KOPT-K1 (cell line): ENCODE results near the gene ISCU.
"Not testable (repeated sequence)": the region's sequence is repeated elsewhere in the genome, so short reads cannot be mapped to it uniquely, and the experiment has no call there.

Experiments
- H3K27ac ChIP-seq: fragments of 200-600 bp; sonication (generic); 2 replicates; pipeline ENCODE4 v1.5.1; 2016; ENCODE audit warnings: antibody characterized with exemption, mild to moderate bottlenecking, low read depth, low read length; ENCODE audit not compliant: poor library complexity, severe bottlenecking
- H3K36me3 ChIP-seq: fragments of 200-600 bp; sonication (generic); 2 replicates; pipeline ENCODE4 v1.5.1; 2017; ENCODE audit warnings: antibody characterized with exemption, mild to moderate bottlenecking, low read length, moderate library complexity; ENCODE audit not compliant: insufficient read depth
- H3K9me3 ChIP-seq: fragments of 200-600 bp; sonication (generic); 2 replicates; pipeline ENCODE4 v1.5.1; 2017; ENCODE audit warnings: antibody characterized with exemption, low read length, mild to moderate bottlenecking; ENCODE audit not compliant: insufficient read depth, poor library complexity, severe bottlenecking

ISCU gene

DNA sequence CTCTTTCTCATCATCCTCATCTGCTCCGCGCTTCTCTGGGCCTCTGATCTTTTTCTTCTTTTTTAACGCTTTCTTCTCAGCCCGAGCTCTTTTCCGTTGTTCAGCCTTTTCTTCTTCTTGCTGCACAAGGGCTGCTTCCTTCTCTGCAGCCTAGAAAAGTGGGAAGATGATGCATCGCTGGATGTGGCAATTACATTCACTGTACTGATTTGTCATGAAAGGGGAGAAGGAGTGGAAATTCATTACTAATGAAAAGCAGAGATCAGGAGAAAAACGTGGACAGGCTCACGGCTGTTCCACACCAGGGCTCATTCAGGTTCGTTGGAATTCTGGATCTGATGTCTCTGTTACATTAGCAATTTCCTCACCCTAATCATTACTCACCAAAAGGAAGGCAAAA lies 32.2 kb upstream of the ISCU start:
- no peaks in the 10 kb centered on the region for H3K9me3 ChIP-seq
- peaks cover 100% of the 10 kb centered on the region for H3K36me3 ChIP-seq

DNA sequence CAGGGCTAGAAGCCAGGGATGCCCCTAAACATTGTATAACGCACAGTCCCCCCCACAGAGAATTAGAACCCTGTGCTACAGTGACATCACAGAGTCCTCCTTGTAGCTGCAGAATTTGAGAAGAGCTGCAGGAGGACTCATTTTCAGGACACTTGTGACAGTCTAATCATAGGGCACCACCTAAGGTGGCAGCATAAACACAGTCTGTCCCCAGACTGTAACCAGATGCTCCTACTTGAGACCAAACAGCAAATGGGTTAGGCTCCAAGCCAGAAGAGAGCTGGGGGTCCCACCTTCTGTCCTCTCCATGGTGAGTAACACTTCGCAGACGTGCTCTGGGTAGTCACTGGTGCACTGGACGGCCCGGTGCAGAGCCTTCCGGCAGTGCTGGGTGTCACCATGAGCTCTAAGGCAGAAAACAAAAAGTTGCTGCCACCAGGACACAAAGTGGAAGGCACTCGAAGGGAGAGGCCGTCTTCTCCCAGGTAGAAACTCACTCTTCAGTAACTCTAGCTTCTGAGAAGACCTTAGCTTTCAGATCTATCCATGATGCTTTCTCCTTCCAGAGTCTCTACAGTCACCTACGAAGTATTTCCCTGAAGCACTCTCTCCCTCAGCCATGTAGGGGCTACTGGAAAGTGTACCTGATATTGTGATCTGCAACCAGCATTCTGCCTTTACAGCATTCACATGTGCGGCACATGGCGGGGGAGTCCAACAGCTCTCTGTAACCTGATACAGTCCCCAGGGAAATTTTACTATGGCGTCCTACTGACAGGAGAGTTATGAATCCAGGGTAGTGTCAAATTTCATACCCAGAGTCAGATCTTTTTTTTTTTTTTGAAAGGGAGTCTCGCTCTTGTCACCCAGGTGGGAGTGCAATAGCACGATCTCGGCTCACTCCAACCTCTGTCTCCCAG lies 30.2 kb upstream of the ISCU start:
- Histone ChIP-seq H3K36me3 (peaks cover 100% of the 10 kb centered on the region), H3K9me3 (no peaks in the 10 kb centered on the region), H3K27ac (no peak overlapping the region)

More for the DNA sequence above, 32.2 kb upstream of the ISCU start:
- H3K27ac ChIP-seq = no peak overlapping the region

DNA sequence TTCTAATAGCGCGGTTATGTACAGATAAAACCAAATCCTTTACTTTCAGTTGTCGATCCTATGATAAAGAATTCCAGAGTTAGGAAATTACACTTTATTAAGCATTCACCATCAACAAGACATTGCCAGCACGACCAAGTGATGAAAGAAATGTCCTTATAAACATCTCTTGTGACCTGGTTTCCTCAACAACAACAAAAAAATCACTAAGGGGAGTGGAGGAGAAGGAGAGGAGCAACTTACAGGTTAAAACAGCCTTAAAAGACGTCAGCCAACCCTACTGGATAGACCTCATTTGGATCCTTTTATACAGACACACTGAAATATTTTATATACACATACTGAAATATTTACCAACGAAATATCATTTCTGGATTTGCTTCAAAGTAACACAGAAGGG lies 24.2 kb upstream of the ISCU start:
- Histone ChIP-seq H3K36me3 (peaks cover 98% of the 10 kb centered on the region), H3K27ac (no peak overlapping the region), H3K9me3 (no peaks in the 10 kb centered on the region)

DNA sequence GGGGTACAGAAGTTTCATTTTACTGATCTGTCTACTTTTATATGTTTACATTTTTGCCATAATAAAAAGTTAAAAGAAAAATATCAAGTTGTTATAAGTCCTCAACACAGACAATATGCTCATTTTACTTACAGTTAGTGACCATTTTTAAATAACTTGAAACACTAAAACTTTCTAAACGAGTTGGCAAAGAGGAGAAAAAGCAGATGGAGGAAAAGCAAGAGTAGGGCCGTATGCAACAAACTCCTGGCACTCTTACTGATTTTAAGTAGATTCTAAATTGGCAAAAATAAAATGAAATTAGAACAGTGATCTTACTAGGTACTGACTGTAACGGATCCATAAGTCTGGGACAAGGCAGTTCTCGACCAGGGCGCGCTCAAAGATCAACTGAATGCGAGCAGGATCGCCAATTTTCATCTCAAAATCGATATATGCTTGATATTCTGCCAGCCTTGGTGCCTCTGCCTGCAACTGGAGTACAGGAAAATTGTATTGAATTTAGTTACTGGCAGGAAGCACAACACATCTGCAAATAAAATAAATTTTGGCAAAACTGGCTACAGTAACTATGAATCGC lies 23.7 kb upstream of the ISCU start:
- Histone ChIP-seq H3K9me3 (no peaks in the 10 kb centered on the region), H3K36me3 (peaks cover 98% of the 10 kb centered on the region), H3K27ac (no peak overlapping the region)

DNA sequence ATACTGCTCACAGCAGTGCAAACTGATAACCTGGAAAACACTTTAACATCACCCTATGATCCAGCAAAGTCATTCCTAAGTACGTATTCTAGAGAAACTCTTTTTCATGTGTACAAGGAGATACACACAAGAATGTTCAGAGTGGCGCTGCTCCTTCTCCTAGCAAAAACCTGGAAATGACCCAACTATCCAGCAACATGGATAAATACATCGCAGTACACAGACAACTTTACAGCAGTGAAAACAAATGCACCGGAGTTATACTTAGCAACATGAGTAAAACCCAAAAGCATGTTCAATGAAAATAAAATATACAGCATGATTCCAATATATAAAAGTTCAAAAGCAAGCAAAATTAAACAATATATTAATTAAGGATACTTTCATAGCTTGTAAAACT lies 20.1 kb upstream of the ISCU start:
- H3K36me3 ChIP-seq = peaks cover 98% of the 10 kb centered on the region
- no peaks in the 10 kb centered on the region for H3K9me3 ChIP-seq
- no peak overlapping the region for H3K27ac ChIP-seq

DNA sequence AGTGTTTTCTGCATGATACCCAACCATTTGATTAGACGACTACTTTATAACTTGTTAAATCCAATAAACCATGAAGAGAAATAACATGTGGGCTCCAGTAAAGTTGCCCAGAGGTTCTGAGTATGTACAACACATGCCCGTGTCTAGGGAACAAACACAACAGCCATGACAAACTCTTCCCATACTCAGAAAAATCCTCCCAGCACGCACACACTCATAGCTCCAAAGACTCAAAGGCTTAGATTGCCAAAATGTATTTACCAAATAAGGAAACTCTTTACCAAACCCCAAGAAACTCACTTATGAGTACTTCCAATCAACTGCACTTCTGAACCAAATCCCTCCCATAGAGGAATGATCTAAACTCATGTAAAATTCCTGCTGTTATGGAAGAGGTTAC lies 18.7 kb upstream of the ISCU start:
- no peak overlapping the region for H3K27ac ChIP-seq
- peaks cover 98% of the 10 kb centered on the region for H3K36me3 ChIP-seq
- H3K9me3 ChIP-seq = no peaks in the 10 kb centered on the region

DNA sequence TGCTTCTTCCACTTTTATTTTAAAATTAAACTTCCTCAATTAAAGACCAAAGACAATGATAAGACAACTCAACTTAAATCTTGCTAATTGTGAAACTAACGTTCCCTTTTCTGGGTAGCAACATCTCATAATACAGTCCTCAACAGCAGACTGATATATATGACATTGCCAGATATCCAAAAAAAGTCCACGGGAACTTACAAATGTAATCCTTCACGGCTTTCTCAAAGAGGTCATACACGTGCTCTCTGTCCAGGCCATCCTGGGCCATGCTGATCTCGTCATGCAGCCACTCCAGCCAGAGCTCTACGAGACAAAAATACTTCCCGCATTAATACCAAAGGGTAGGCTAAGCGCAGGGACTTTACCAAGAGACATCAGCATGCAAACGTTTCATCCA lies 14.7 kb upstream of the ISCU start:
- Histone ChIP-seq H3K9me3 (no peaks in the 10 kb centered on the region), H3K36me3 (peaks cover 82% of the 10 kb centered on the region), H3K27ac (no peak overlapping the region)

DNA sequence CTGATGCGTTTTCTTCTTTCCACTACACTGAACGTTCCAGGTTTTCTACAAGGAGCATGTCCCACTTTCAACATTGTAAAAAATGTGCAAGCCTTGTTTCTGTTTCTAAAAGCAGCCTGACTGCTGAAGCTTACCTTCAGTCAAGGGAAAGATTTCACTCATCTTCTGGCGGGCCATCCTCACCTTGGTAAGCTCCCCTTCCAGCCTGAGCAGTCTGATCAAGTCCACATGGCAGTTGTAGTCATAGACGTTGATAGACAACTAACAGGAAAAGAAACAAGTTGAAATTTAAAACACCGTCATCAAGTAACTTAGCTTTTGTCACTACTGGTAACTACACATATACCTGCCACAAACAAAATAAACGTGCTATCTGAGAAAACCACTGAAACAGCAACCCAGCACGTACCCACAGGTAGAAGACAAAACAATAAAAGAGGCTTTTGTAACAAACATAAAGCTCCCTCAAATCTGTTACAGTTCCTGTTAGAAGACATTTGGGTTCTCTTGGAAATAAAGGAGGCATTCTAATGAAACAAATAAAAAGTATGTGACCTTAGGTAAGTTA lies 13.4 kb upstream of the ISCU start:
- Histone ChIP-seq H3K27ac (no peak overlapping the region), H3K36me3 (peaks cover 76% of the 10 kb centered on the region), H3K9me3 (no peaks in the 10 kb centered on the region)

DNA sequence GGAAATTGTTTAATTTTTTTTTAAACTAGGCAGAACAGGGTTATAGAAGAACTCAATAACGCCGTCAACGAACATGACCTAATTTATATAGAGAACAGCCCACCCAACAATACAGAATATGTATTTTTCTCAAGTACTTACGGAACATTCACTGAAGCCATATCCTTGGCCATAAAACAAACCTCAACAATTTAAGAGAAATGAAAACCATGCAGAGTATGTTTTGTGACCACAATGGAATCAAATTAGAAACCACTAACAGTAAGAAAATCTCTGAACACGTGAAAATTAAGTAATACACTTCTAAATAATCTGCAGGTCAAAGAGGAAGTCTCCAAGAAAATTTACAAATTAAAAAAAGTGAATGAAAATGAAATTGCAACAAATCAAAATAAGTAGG lies 10.9 kb upstream of the ISCU start:
- Histone ChIP-seq H3K36me3 (peaks cover 70% of the 10 kb centered on the region), H3K27ac (no peak overlapping the region), H3K9me3 (no peaks in the 10 kb centered on the region)

DNA sequence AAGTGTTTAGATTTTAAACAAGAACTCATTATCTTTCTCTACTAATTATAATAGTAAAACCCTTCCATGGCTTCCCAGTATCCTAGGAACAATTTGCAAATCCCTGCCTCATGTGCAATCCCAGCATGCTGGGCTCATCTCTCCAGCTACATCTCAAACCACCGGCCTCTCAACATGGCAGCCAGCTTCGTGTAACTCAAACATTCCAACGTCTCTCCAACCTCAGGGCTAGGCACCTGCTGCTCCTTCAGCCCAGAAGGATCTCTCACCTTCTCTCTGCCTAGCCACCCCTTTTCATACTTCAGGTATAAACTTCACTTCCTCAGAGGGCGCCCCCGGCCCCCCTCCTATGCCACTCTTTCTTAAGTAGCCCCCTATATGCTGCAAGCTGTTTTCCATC lies 8.6 kb upstream of the ISCU start:
- Histone ChIP-seq H3K9me3 (no peaks in the 10 kb centered on the region), H3K36me3 (peaks cover 68% of the 10 kb centered on the region), H3K27ac (no peak overlapping the region)

DNA sequence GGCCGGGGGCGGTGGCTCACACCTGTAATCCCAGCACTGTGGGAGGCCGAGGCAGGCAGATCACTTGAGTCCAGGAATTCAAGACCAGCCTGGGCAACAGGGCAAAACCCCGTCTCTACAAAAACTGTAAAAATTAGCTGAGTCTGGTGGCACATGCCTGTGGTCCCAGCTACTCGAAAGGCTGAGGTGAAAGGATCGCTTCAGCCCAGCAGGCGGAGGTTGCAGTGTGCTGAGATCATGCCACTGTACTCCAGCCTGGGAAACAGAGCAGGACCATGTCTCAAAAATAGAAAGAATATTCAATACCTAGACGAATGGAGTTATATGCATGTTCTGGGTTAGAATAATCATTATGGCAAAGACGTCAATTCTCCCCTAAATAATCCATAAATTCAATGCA lies 7.0 kb upstream of the ISCU start:
- H3K36me3 ChIP-seq = peaks cover 58% of the 10 kb centered on the region
- H3K27ac ChIP-seq, H3K9me3 ChIP-seq: not testable (repeated sequence)

DNA sequence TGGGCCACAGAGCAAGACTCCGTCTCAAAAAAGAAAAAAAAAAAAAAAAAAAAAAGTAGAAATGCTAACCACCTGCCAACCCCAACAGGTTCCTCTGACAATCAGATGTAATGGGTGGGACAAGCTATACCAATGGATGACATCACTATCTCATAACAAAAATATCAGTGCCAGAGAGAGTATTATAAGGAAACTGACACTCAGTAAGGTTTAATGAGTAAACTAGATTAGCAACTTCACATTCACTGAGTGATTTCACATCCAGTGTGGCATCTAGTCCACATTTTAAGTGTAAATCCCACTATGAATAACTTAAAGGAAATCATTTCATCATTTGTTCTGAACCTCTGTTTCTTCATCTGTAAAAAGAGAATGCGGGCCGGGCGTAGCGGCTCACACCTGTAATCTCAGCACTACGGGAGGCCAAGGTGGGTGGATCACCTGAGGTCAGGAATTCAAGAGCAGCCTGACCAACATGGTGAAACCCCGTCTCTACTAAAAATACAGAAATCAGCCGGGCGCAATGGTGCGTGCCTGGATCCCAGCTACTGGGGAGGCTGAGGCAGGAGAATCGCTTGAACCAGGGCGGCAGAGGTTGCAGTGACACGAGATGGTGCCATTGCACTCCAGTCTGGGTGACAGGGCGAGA lies 3.3 kb upstream of the ISCU start:
- Histone ChIP-seq H3K9me3 (no peaks in the 10 kb centered on the region), H3K27ac (no peak overlapping the region), H3K36me3 (peaks cover 47% of the 10 kb centered on the region)

DNA sequence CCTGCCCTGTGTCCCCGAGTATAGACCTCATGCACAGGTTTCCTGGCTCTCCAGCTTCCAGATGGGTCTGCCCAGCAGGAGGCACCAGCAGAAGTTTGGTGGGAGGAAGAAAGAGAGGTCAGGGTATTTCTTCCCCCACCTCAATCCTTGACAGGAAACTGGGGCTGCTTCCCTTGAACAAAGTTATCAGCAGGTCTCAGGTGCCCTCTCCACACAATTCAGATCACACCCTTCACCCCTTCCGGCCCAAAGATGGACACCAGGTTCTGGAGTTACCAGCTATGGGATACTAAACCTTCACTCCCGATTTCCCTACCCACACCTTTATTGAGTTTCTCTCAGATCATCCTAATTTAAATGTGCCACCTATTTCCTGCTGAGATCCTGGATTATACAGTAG lies 2.6 kb upstream of the ISCU start:
- no peaks in the 10 kb centered on the region for H3K9me3 ChIP-seq
- peaks cover 53% of the 10 kb centered on the region for H3K36me3 ChIP-seq
- H3K27ac ChIP-seq = peak overlapping the region; percentile 87

DNA sequence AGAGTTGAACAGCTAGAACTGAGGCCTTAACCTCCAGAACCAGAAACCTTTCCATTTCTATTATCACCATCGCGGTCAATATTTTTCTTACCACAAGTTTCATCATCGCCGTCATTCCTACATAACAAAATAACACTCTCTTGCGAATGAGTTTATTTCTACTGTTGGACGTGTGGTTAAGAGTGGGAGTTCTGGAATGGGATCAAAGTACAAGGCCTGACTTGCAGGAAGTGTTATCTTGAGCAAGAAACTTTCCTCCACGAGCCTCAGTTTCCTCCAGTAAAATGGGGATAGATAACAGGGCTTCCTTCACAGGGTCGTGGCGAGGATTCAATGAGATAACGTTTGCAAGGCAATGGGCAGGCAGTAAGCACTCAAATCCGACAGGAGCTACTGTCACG lies 2.1 kb upstream of the ISCU start:
- Histone ChIP-seq H3K36me3 (peaks cover 53% of the 10 kb centered on the region), H3K9me3 (no peaks in the 10 kb centered on the region), H3K27ac (peak overlapping the region; percentile 87)
